ENCODE results near the gene CIRBP. TPM values are rescaled to one million over a fixed set of nuclear protein-coding genes. Genes with fewer than 3 reads are reported as not detected.

Gene CIRBP
- total and polyA plus RNA-seq, 2 of the 13 experiments (the other 11 are each of a cell fraction or from before 2014, with no cell fraction given) = 133 to 140 TPM

DNA sequence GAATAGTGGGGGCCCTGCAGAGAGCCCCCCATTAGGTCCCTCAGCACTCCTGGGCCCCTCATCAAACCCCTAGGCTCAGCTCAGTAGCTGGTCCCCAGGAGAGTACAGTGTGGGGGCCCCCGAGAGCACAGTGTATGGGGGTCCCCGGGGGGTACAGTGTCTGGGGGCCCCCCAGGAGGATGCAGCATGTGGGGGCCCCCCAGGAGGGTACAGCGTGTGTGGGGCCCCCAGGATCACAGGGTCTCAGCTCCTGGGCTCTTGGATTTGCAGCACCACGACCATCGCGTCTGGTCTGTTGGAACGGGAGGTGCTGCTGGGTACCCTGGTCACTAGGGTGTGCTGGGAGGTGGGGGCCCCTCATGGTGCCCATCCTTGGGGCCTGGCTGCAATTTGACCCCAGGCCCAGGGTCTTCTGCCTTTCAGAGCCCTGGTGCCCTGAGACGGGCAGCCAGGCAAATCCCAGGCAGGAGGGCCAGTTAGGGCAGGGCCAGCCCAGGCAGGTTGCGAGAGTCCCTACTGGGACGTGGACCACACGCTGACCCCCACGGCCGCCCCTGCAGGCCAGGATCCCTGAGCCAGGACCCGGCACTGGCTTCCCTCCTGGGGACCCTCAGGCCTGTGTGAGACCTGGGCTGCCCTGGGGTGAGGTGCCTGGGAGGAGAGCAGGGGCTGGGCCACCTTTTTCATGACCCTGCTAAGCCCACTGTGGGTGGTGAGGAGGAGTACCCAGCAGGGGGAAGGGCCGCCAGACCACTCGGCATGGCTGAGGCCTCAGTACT is 44.9 kb upstream of the CIRBP start:
- no TSS peak for BruUV-seq (replicated peaks)
- ATAC-seq (no peak), FAIRE-seq (no peak), DNase-seq (ENCODE audit: low spot score) (no peak)
- ChIA-PET CTCF (ENCODE audit: low intra/inter-chr PET ratio, low total read pairs) (no interaction called here), POLR2A (no interaction called here)
- H2AFZ ChIP-seq (ENCODE audit: low read length) = no peak overlapping the region
- H3K4me2 ChIP-seq (ENCODE audit: low read depth, low read length) = no peak overlapping the region
- H3K27me3 ChIP-seq (ENCODE audit: control insufficient read depth in 1 of 2, insufficient read depth in 2 of 2, low read length in 2 of 2) = no peaks in the 10 kb centered on the region
- no peak overlapping the region for H3K4me3 ChIP-seq (replicated peaks in 1 of 3; ENCODE audit: insufficient read depth in 1 of 3, low read depth in 2 of 3, low read length in 3 of 3)
- H3K79me2 ChIP-seq (ENCODE audit: insufficient read depth, low read length) = no peaks in the 10 kb centered on the region
- H3K36me3 ChIP-seq (replicated peaks in 1 of 2; ENCODE audit: control insufficient read depth in 1 of 2, insufficient read depth in 2 of 2, low read length in 2 of 2) = peaks cover 17 to 24% of the 10 kb centered on the region in 2 experiments; a peak in 4 of 5 replicates
- H3K9ac ChIP-seq (ENCODE audit: insufficient read depth, low read depth, low read length) = no peak overlapping the region
- H3K4me1 ChIP-seq (ENCODE audit: insufficient read depth, low read length) = 0 out of 2 replicates have a peak, but pooled peaks cover 8% of the 10 kb centered on the region
- no peak overlapping the region for H3K27ac ChIP-seq (ENCODE audit: extremely low read length, insufficient read depth, low read length)
- 93% methylated on average over 5 of the region's 16 CpGs for WGBS (ENCODE audit: low lambda C conversion rate)
- no peaks in the 10 kb centered on the region for H4K20me1 ChIP-seq (ENCODE audit: insufficient read depth, low read length)
- no peaks in the 10 kb centered on the region for H3K9me3 ChIP-seq (ENCODE audit: low read length)
- intact Hi-C loops (cut with micrococcal nuclease; ENCODE audit: unreplicated experiment) = no loop called here
- TF ChIP-seq MEIS1 (CRISPR knock-in tag; IDR thresholded peaks at IDR 0.05; ENCODE audit: borderline replicate concordance) (no peak), ZNF737 (CRISPR knock-in tag; IDR thresholded peaks at IDR 0.05; ENCODE audit: borderline replicate concordance) (no peak), TCF7 (IDR thresholded peaks at IDR 0.05; ENCODE audit: low read depth) (no peak), ZSCAN9 (CRISPR knock-in tag; IDR thresholded peaks at IDR 0.05; ENCODE audit: borderline replicate concordance) (no peak), ZBTB1 (CRISPR knock-in tag; IDR thresholded peaks at IDR 0.05; ENCODE audit: borderline replicate concordance) (no peak), NCOA1 (CRISPR knock-in tag; IDR thresholded peaks at IDR 0.05) (no peak), POLR2A (IDR thresholded peaks at IDR 0.05; ENCODE audit: insufficient read depth in 1 of 2, low read depth in 2 of 2, low read length in 2 of 2) (0 out of 4 replicates have a peak, but pooled peaks of 1 of the 2 experiments have one; percentile 11), ZNF850 (CRISPR knock-in tag; conservative IDR thresholded peaks at IDR 0.05) (no peak), RBFOX2 (IDR thresholded peaks at IDR 0.05; ENCODE audit: low read depth, low read length) (peak; percentile 35; the same call in 1 of the 2 replicates), AGO2 (optimal IDR thresholded peaks at IDR 0.05; ENCODE audit: low read depth, low read length) (peak; percentile 27), HMGA1 (CRISPR knock-in tag; conservative IDR thresholded peaks at IDR 0.05) (no peak), ARNT (IDR thresholded peaks at IDR 0.05) (no peak), HDAC6 (IDR thresholded peaks at IDR 0.05; ENCODE audit: low read depth, low read length) (no peak), ZNF879 (CRISPR knock-in tag; IDR thresholded peaks at IDR 0.05) (no peak), ZNF546 (CRISPR knock-in tag; conservative IDR thresholded peaks at IDR 0.05) (no peak), ZNF468 (CRISPR knock-in tag; IDR thresholded peaks at IDR 0.05) (no peak)
- TF ChIP-seq, protein P1, sequence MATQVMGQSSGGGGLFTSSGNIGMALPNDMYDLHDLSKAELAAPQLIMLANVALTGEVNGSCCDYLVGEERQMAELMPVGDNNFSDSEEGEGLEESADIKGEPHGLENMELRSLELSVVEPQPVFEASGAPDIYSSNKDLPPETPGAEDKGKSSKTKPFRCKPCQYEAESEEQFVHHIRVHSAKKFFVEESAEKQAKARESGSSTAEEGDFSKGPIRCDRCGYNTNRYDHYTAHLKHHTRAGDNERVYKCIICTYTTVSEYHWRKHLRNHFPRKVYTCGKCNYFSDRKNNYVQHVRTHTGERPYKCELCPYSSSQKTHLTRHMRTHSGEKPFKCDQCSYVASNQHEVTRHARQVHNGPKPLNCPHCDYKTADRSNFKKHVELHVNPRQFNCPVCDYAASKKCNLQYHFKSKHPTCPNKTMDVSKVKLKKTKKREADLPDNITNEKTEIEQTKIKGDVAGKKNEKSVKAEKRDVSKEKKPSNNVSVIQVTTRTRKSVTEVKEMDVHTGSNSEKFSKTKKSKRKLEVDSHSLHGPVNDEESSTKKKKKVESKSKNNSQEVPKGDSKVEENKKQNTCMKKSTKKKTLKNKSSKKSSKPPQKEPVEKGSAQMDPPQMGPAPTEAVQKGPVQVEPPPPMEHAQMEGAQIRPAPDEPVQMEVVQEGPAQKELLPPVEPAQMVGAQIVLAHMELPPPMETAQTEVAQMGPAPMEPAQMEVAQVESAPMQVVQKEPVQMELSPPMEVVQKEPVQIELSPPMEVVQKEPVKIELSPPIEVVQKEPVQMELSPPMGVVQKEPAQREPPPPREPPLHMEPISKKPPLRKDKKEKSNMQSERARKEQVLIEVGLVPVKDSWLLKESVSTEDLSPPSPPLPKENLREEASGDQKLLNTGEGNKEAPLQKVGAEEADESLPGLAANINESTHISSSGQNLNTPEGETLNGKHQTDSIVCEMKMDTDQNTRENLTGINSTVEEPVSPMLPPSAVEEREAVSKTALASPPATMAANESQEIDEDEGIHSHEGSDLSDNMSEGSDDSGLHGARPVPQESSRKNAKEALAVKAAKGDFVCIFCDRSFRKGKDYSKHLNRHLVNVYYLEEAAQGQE (IDR thresholded peaks at IDR 0.05; ENCODE audit: borderline replicate concordance in 1 of 2, low read depth in 1 of 2, low read length in 2 of 2) = no peak
- TF ChIP-seq, protein P2, sequence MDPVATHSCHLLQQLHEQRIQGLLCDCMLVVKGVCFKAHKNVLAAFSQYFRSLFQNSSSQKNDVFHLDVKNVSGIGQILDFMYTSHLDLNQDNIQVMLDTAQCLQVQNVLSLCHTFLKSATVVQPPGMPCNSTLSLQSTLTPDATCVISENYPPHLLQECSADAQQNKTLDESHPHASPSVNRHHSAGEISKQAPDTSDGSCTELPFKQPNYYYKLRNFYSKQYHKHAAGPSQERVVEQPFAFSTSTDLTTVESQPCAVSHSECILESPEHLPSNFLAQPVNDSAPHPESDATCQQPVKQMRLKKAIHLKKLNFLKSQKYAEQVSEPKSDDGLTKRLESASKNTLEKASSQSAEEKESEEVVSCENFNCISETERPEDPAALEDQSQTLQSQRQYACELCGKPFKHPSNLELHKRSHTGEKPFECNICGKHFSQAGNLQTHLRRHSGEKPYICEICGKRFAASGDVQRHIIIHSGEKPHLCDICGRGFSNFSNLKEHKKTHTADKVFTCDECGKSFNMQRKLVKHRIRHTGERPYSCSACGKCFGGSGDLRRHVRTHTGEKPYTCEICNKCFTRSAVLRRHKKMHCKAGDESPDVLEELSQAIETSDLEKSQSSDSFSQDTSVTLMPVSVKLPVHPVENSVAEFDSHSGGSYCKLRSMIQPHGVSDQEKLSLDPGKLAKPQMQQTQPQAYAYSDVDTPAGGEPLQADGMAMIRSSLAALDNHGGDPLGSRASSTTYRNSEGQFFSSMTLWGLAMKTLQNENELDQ (CRISPR knock-in tag; IDR thresholded peaks at IDR 0.05; ENCODE audit: borderline replicate concordance) = no peak
- in situ Hi-C loops (cut with HindIII; ENCODE audit: extremely low pct_ligation_motif_present, low pct_unique_long_range_greater_than_20kb) = no loop called here

All from HepG2 (cell line).